IPS DF 6.9 (cell line): ENCODE results near the gene HTR3D.

ENCODE experiments used
- DNase-seq: peaks from one replicate; pipeline ENCODE4 v3.0.0-alpha.2; 2013; ENCODE audit warnings: low read depth, low spot score
- H3K27ac ChIP-seq: one replicate; pipeline ENCODE4 v1.5.1; 2013; ENCODE audit warnings: low read length, control low read depth
- H3K27me3 ChIP-seq: 2 replicates; pipeline ENCODE4 v1.6.1; 2013; ENCODE audit warnings: mild to moderate bottlenecking, low read length; ENCODE audit not compliant: control insufficient read depth, insufficient read depth
- H3K36me3 ChIP-seq: 2 replicates; pipeline ENCODE4 v1.6.1; 2013; ENCODE audit warnings: low read length; ENCODE audit not compliant: control insufficient read depth, insufficient read depth
- H3K4me1 ChIP-seq: 2 replicates; pipeline ENCODE4 v1.6.1; 2013; ENCODE audit warnings: low read length; ENCODE audit not compliant: control insufficient read depth, insufficient read depth
- H3K4me3 ChIP-seq: 2 replicates; pipeline ENCODE4 v1.5.1; 2013; ENCODE audit warnings: mild to moderate bottlenecking, low read length
- H3K9me3 ChIP-seq: 2 replicates; pipeline ENCODE4 v1.6.1; 2013; ENCODE audit warnings: low read length, inconsistent platforms; ENCODE audit not compliant: control insufficient read depth, insufficient read depth
- WGBS: extraction: QIAGEN DNeasy Blood & Tissue Kit; methylation state at CpG from one replicate; pipeline ENCODE4 v1.1.7; 2013; ENCODE audit warnings: mixed read lengths, missing lambda C conversion rate; ENCODE audit not compliant: insufficient read length, insufficient coverage; 5-methylcytosine and 5-hydroxymethylcytosine counted together

The HTR3D gene

GRCh38 chr3:184031187-184031792 is at the start of gene HTR3D:
HTR3D (plus strand) TSS chr3:184031742; CDS start chr3:184031742, 0 bp downstream.
- H3K9me3 ChIP-seq: no peaks in the 10 kb centered on the region
- H3K4me1 ChIP-seq: no peaks in the 10 kb centered on the region
- DNase-seq: no peak
- no peak within 1 kb of the TSS for H3K4me3 ChIP-seq
- no CpG with 5 or more reads among the region's 4 CpGs for WGBS
- no peaks in the 10 kb centered on the region for H3K36me3 ChIP-seq
- no peaks in the 10 kb centered on the region for H3K27me3 ChIP-seq
- no peak within 1 kb of the TSS for H3K27ac ChIP-seq

- no peaks in the 10 kb centered on the region; the same call in 1 of the 2 replicates for H3K36me3 ChIP-seq
- H3K27ac ChIP-seq: no peak overlapping the region
- peaks cover 3% of the 10 kb centered on the region for H3K4me1 ChIP-seq
- no peaks in the 10 kb centered on the region for H3K9me3 ChIP-seq
- no CpG with 5 or more reads among the region's 6 CpGs for WGBS
- no peaks in the 10 kb centered on the region for H3K27me3 ChIP-seq
- no peak overlapping the region for H3K4me3 ChIP-seq
- DNase-seq: no peak
Observed at GRCh38 chr3:183981990-183982644, 49.4 kb upstream of the HTR3D start.

- H3K36me3 ChIP-seq: peaks cover 8% of the 10 kb centered on the region
- no CpG with 5 or more reads among the region's 4 CpGs for WGBS
Observed at GRCh38 chr3:183984127-183984740, 47.3 kb upstream of the HTR3D start.

DNA sequence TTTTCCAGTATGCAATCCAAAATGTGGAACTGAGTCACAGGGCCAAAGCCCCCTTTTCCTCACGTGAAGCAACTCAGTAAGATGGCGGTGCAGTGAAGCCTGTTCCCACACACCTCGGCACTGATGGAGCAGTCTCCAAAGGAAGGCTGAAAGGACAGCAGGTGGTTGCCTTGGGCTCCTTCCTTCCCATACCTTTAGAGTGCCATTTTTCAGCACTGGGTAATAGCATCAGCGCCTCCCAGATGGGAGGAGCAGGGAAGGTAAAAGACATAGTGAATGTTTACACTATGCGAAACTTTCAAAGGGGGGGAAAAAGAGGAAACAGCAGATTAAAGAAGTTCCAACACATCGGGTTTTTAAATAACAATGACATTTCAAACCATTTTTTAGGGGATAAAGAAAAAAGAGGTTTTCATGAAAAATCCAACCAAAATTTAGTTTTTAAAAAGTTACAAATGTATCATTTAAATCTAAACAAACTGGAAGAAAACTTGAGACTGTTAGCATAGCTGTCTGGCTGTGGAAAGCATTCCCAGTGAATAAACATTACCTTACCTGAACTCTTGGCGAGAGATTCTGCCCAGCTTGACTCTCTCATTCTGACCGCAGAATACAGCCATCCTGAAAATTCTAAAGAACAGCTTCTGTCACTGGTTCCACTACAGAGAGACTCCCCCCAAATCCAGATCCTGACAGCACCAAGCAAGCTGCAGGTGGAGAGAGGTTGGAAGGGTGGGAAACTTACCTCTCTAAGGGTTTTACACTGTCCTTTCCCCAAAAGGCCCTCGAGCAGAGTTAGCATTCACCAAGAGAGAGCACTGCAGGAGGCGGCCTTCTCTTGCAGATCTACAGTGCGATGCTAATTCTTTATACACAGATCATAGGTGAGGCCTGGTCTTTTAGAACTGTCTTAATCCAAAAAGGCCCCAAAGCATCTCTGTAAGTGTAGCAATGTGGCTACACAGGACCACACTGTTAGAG is 46.5 kb upstream of the HTR3D start:
- no peak overlapping the region for H3K4me3 ChIP-seq
- no CpG with 5 or more reads among the region's 11 CpGs for WGBS
- H3K36me3 ChIP-seq: peaks cover 8% of the 10 kb centered on the region

More at GRCh38 chr3:183984127-183984740, 47.3 kb upstream of the HTR3D start:
- Histone ChIP-seq H3K4me3 (no peak overlapping the region), H3K27me3 (no peaks in the 10 kb centered on the region), H3K27ac (no peak overlapping the region), H3K9me3 (no peaks in the 10 kb centered on the region), H3K4me1 (peaks cover 3% of the 10 kb centered on the region)
- DNase-seq: no peak

GRCh38 chr3:183987000-183987600 is 44.4 kb upstream of the HTR3D start:
- H3K36me3 ChIP-seq: peaks cover 8% of the 10 kb centered on the region
- DNase-seq: no peak
- peaks cover 3% of the 10 kb centered on the region for H3K4me1 ChIP-seq
- no peak overlapping the region for H3K27ac ChIP-seq
- H3K4me3 ChIP-seq: no peak overlapping the region
- no peaks in the 10 kb centered on the region for H3K27me3 ChIP-seq
- H3K9me3 ChIP-seq: no peaks in the 10 kb centered on the region
- no CpG with 5 or more reads among the region's 11 CpGs for whole genome bisulfite sequencing

More for the DNA sequence above, 46.5 kb upstream of the HTR3D start:
- H3K27ac ChIP-seq: no peak overlapping the region
- no peaks in the 10 kb centered on the region for H3K9me3 ChIP-seq
- H3K4me1 ChIP-seq: peaks cover 3% of the 10 kb centered on the region
- no peak for DNase-seq
- no peaks in the 10 kb centered on the region for H3K27me3 ChIP-seq

GRCh38 chr3:183988216-183988790 is 43.2 kb upstream of the HTR3D start:
- DNase-seq: no peak
- Histone ChIP-seq H3K36me3 (peaks cover 8% of the 10 kb centered on the region), H3K27ac (no peak overlapping the region)

DNA sequence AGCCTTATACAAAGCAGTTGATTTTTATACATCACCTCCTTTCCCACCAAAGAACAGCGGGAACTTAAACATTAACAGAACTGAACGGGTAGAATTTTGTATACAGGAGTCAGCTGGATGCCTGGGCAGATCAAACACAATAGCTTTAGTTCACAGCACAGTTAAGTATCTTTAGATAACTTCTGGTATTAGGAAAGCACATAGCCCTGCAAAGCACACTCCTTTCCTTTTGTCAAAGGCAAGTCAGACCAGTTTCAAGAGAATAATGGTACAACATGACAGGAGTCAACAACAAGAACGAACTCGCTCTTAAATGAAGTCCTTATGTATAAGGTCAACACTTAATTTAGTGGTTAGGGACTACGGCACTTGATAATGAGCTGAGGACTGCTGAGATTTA is 40.1 kb upstream of the HTR3D start:
- no peak overlapping the region for H3K4me3 ChIP-seq
- peaks cover 8% of the 10 kb centered on the region for H3K36me3 ChIP-seq
- no peaks in the 10 kb centered on the region for H3K27me3 ChIP-seq
- no peak for DNase-seq
- no CpG with 5 or more reads among the region's 5 CpGs for WGBS
- H3K27ac ChIP-seq: no peak overlapping the region
- H3K4me1 ChIP-seq: no peaks in the 10 kb centered on the region
- no peaks in the 10 kb centered on the region for H3K9me3 ChIP-seq

More at GRCh38 chr3:183988216-183988790, 43.2 kb upstream of the HTR3D start:
- Histone ChIP-seq H3K9me3 (no peaks in the 10 kb centered on the region), H3K27me3 (no peaks in the 10 kb centered on the region), H3K4me3 (no peak overlapping the region), H3K4me1 (peaks cover 3% of the 10 kb centered on the region)
- WGBS: no CpG with 5 or more reads among the region's 16 CpGs

- no peaks in the 10 kb centered on the region for H3K27me3 ChIP-seq
- no peak overlapping the region for H3K4me3 ChIP-seq
- H3K27ac ChIP-seq: no peak overlapping the region
- DNase-seq: no peak
- H3K4me1 ChIP-seq: no peaks in the 10 kb centered on the region
- H3K36me3 ChIP-seq: no peaks in the 10 kb centered on the region
- H3K9me3 ChIP-seq: no peaks in the 10 kb centered on the region
- no CpG with 5 or more reads among the region's 3 CpGs for WGBS
Observed at GRCh38 chr3:184001761-184002160, 29.8 kb upstream of the HTR3D start.

DNA sequence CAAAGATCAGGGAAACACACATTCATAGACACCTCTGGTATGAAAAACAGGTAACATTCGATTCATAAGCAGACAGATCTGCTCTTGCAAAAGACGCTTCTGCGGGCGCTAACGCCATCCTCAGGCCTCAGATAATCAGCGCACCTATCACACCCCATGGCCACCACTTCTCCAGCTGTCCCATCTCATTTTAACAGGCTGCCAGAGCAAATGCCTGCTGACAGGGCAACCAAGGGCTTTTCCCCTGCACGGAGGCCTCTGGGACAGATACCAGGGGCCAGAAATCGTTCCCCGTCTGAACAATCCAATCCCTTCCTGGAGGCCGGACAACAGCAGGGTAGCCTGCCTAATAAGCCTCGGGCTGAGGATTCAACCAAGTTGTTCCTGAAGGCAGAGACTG is 29.1 kb upstream of the HTR3D start:
- DNase-seq: no peak
- no CpG with 5 or more reads among the region's 11 CpGs for WGBS
- Histone ChIP-seq H3K27me3 (no peaks in the 10 kb centered on the region), H3K27ac (no peak overlapping the region), H3K36me3 (no peaks in the 10 kb centered on the region), H3K4me1 (no peaks in the 10 kb centered on the region), H3K9me3 (no peaks in the 10 kb centered on the region), H3K4me3 (no peak overlapping the region)
